GM21423 (cell line): Measurements from ENCODE around the gene CBY1.
A peak's percentile ranks its signal among the peaks of the same experiment; 100 is the strongest.

Source experiments
- ATAC-seq: cut with Tn5 transposase; IDR thresholded peaks from one replicate; pipeline ENCODE4 v1.9.1; 2021; ENCODE audit warnings: mild to moderate bottlenecking, moderate library complexity; ENCODE audit not compliant: unreplicated experiment

Gene CBY1

GRCh38 chr22:38700789-38701628 is 44.6 kb downstream of the CBY1 start, which contains the start of gene JOSD1:
JOSD1 (minus strand) TSS chr22:38700943; CDS start chr22:38699987, 956 bp downstream.
- ATAC-seq = peak; percentile 31

- no peak for ATAC-seq
Measured at GRCh38 chr22:38704654-38705234, 48.3 kb downstream of the CBY1 start.

GRCh38 chr22:38705235-38706100 is 49.0 kb downstream of the CBY1 start, which contains the start of gene GTPBP1:
GTPBP1 (plus strand) TSS chr22:38705944; CDS start chr22:38705956, 12 bp downstream.
- peak; percentile 67 for ATAC-seq

- ATAC-seq = peak; percentile 6
Measured at GRCh38 chr22:38706101-38706900, 49.9 kb downstream of the CBY1 start.

GRCh38 chr22:38706901-38707195 is 50.4 kb downstream of the CBY1 start:
- ATAC-seq = no peak

- no peak for ATAC-seq
Measured at GRCh38 chr22:38707346-38707745, 50.9 kb downstream of the CBY1 start.

- ATAC-seq = no peak
Measured at GRCh38 chr22:38707984-38708383, 51.5 kb downstream of the CBY1 start.

- ATAC-seq = no peak
Measured at GRCh38 chr22:38709306-38709705, 52.9 kb downstream of the CBY1 start.

GRCh38 chr22:38710351-38710750 is 53.9 kb downstream of the CBY1 start:
- ATAC-seq = no peak

GRCh38 chr22:38710866-38711265 is 54.4 kb downstream of the CBY1 start:
- no peak for ATAC-seq

- no peak for ATAC-seq
Measured at GRCh38 chr22:38712486-38713207, 56.2 kb downstream of the CBY1 start.

GRCh38 chr22:38713921-38714320 is 57.5 kb downstream of the CBY1 start:
- no peak for ATAC-seq

GRCh38 chr22:38715176-38715764 is 58.8 kb downstream of the CBY1 start:
- no peak for ATAC-seq

- no peak for ATAC-seq
Measured at GRCh38 chr22:38715852-38716251, 59.4 kb downstream of the CBY1 start.

GRCh38 chr22:38716271-38716670 is 59.8 kb downstream of the CBY1 start:
- no peak for ATAC-seq

GRCh38 chr22:38716826-38717225 is 60.4 kb downstream of the CBY1 start:
- no peak for ATAC-seq

GRCh38 chr22:38717244-38717643 is 60.8 kb downstream of the CBY1 start:
- no peak for ATAC-seq

GRCh38 chr22:38718414-38718813 is 62.0 kb downstream of the CBY1 start:
- no peak for ATAC-seq

GRCh38 chr22:38719196-38719595 is 62.8 kb downstream of the CBY1 start:
- no peak for ATAC-seq

- ATAC-seq = no peak
Measured at GRCh38 chr22:38720350-38720749, 63.9 kb downstream of the CBY1 start.
